ENCODE results near the gene RENBP. TPM values are rescaled to one million over a fixed set of nuclear protein-coding genes. Genes with fewer than 3 reads are reported as not detected.

RENBP gene
- total and polyA plus RNA-seq, 9 of the 15 experiments (the other 6 are each of a cell fraction or from before 2014, with no cell fraction given), result 0.07 to 14.8 (median 10.6) TPM; not detected in 1

GRCh38 chrX:153981771-153982533 lies 37.5 kb upstream of the RENBP start:
- H3K9me1 ChIP-seq (ENCODE audit: control insufficient read depth, insufficient read depth, low read length), result peaks cover 1% of the 10 kb centered on the region
- BruUV-seq (replicated peaks), result no TSS peak
- H3K36me3 ChIP-seq (ENCODE audit: control insufficient read depth, insufficient read depth, low read length), result no peaks in the 10 kb centered on the region
- no peak for DNase-seq (ENCODE audit: extremely low read depth in 1 of 4, low spot score in 3 of 4)
- no peak overlapping the region for H3K27ac ChIP-seq (ENCODE audit: extremely low read depth, low read depth, low read length)
- H3K27me3 ChIP-seq (ENCODE audit: control insufficient read depth in 2 of 2, insufficient read depth in 2 of 2, low read length in 2 of 2), result no peaks in the 10 kb centered on the region
- H4K20me1 ChIP-seq (replicated peaks; ENCODE audit: control insufficient read depth, insufficient read depth, low read length), result no peaks in the 10 kb centered on the region
- peaks cover 13 to 38% of the 10 kb centered on the region in 2 experiments for H3K4me1 ChIP-seq (replicated peaks in 1 of 2; ENCODE audit: control insufficient read depth in 2 of 2, insufficient read depth in 2 of 2, low read length in 2 of 2)
- WGBS (ENCODE audit: insufficient coverage, low coverage, missing lambda C conversion rate), result 97% methylated on average over 14 of the region's 52 CpGs
- no peak for FAIRE-seq
- in situ Hi-C loops (cut with MboI), result no loop called here
- POLR2A ChIA-PET, result interaction anchor here (2.5 kb wide), 1 partner anchor 10 kb away, joined by 16 read pairs; the partner anchor contains the start of genes HCFC1 and TMEM187
- H3K79me2 ChIP-seq (ENCODE audit: control insufficient read depth, insufficient read depth, low read length), result no peaks in the 10 kb centered on the region
- intact Hi-C loops (cut with micrococcal nuclease), result no loop called here
- H2AFZ ChIP-seq (ENCODE audit: low read depth, low read length), result no peak overlapping the region
- ATAC-seq, result no peak
- H3K4me3 ChIP-seq, result no peak overlapping the region
- H3K9me3 ChIP-seq (replicated peaks; ENCODE audit: control insufficient read depth, insufficient read depth, low read depth, low read length), result no peaks in the 10 kb centered on the region
- H3K9ac ChIP-seq (ENCODE audit: insufficient read depth in 1 of 2, low read depth in 2 of 2, low read length in 2 of 2), result peak overlapping the region in 1 of 2 experiments; percentile 35; a peak in 2 of 4 replicates
- CTCF ChIA-PET (ENCODE audit: low intra/inter-chr PET ratio), result no interaction called here
- no peak overlapping the region for H3K4me2 ChIP-seq (ENCODE audit: insufficient read depth, low read length)
- TF ChIP-seq MEF2D (tag; conservative IDR thresholded peaks at IDR 0.05; ENCODE audit: low read depth), result no peak
- no peak for TF ChIP-seq GABPA (tag; conservative IDR thresholded peaks at IDR 0.05; ENCODE audit: low read depth)
- TF ChIP-seq SREBF2 (CRISPR knock-in tag; IDR thresholded peaks at IDR 0.05), result no peak
- TF ChIP-seq ZMIZ1 (IDR thresholded peaks at IDR 0.05; ENCODE audit: low read depth in 2 of 2, low read length in 2 of 2), result no peak
- no peak for TF ChIP-seq NR3C1 (CRISPR knock-in tag; IDR thresholded peaks at IDR 0.05)
- TF ChIP-seq NKRF (IDR thresholded peaks at IDR 0.05; ENCODE audit: borderline replicate concordance), result no peak
- no peak for TF ChIP-seq ZNF830 (CRISPR knock-in tag; IDR thresholded peaks at IDR 0.05)
- no peak for TF ChIP-seq MYNN (IDR thresholded peaks at IDR 0.05)
- no peak for TF ChIP-seq MYNN (CRISPR knock-in tag; IDR thresholded peaks at IDR 0.05)
- no peak for TF ChIP-seq ADNP (tag; IDR thresholded peaks at IDR 0.05)
- TF ChIP-seq DPF2 (IDR thresholded peaks at IDR 0.05), result no peak
- TF ChIP-seq ZBTB33 (CRISPR knock-in tag; IDR thresholded peaks at IDR 0.05), result peak; percentile 85
- TF ChIP-seq ZNF76 (CRISPR knock-in tag; IDR thresholded peaks at IDR 0.05; ENCODE audit: borderline replicate concordance), result no peak
- no peak for TF ChIP-seq TCFL5 (CRISPR knock-in tag; conservative IDR thresholded peaks at IDR 0.05)
- TF ChIP-seq NFE2L1 (tag; IDR thresholded peaks at IDR 0.05; ENCODE audit: borderline replicate concordance, low read depth), result no peak
